Measurements from ENCODE around the gene PRDX6. TPM values are rescaled to one million over a fixed set of nuclear protein-coding genes. Genes with fewer than 3 reads are reported as not detected.
A peak's percentile ranks its signal among the peaks of the same experiment; 100 is the strongest.

PRDX6 gene
- total and polyA plus RNA-seq, 4 experiments from 2014 or later: 69.9 to 112 (median 81.6) TPM

DNA sequence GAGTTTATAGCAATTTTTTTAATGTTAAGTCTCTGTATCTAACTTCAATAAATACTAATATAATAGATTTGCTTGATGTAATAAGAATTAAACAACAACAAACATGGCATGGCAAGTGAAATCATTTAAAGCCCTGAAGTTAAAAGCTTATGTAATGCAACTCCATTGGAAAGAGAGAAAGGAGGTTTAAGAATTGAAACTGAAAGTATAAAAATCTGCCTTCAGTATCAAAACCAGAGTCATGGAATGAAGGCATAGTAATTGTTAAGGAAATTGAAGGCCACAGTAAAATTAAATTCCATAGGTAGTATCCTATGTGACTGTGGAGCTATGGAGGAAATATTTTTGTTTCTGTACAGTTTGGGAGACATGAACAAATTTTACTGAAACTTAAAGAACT is 55.1 kb downstream of the PRDX6 start:
- Mint-ChIP-seq H3K27me3 (peaks cover 0 to 3% of the 10 kb centered on the region in 2 donors), H3K9me3 (peaks cover 0 to 1% (median 0%) of the 10 kb centered on the region in 8 donors), H3K4me1 (peaks cover 17 to 44% (median 28%) of the 10 kb centered on the region in 4 donors), H3K36me3 (peaks cover 0 to 2% of the 10 kb centered on the region in 2 donors), H3K4me3 (peak overlapping the region; percentile 28 to 87 (median 73)), H3K27ac (peak overlapping the region; percentile 6 to 94 (median 71))
- Histone ChIP-seq H3K27ac (ENCODE audit: low read depth, low read length) (no peak overlapping the region), H3K27me3 (ENCODE audit: insufficient read depth, low read length) (no peaks in the 10 kb centered on the region), H3K9me3 (ENCODE audit: control insufficient read depth in 1 of 2, low read length in 2 of 2) (no peaks in the 10 kb centered on the region), H3K4me3 (ENCODE audit: low read length in 2 of 2) (no peak overlapping the region), H3K4me1 (ENCODE audit: insufficient read depth, low read length) (peaks cover 23% of the 10 kb centered on the region), H3K36me3 (ENCODE audit: insufficient read depth, low read length) (no peaks in the 10 kb centered on the region)
- DNase-seq: peak in 3 of 5 donors; percentile 8 to 14 (median 10)
- ChIA-PET CTCF (ENCODE audit: partially characterized antibody) (no interaction called here), POLR2A (ENCODE audit: partially characterized antibody) (interaction anchor here (3.2 kb wide), 1 partner anchor 55 kb away, joined by 9 read pairs; the partner anchor contains the start of gene PRDX6)
- intact Hi-C loops (cut with micrococcal nuclease): no loop called here

DNA sequence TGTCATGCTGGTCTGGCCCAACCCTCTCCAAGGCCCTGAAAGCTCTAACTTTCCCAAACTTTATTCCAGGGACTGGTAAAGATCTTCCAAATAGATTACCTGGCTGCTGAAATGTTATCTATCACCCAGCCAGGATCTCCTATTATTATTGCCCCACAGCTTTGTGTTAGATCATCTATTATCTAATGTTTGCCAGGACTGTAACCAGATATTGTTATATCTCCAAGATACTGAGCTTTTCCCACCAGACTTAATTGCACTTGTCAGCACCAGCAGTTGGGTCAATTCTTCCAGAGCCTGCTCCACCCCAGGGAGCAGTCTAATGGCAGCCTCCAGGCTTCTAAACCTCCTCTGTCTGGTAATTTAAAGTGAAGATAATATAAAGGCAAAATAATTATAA is 59.1 kb downstream of the PRDX6 start:
- Histone ChIP-seq H3K9me3 (ENCODE audit: control insufficient read depth in 1 of 2, low read length in 2 of 2) (no peaks in the 10 kb centered on the region), H3K27ac (ENCODE audit: low read depth, low read length) (no peak overlapping the region), H3K4me3 (ENCODE audit: low read length in 2 of 2) (no peak overlapping the region), H3K36me3 (ENCODE audit: insufficient read depth, low read length) (no peaks in the 10 kb centered on the region), H3K27me3 (ENCODE audit: insufficient read depth, low read length) (no peaks in the 10 kb centered on the region), H3K4me1 (ENCODE audit: insufficient read depth, low read length) (peaks cover 9% of the 10 kb centered on the region)
- Mint-ChIP-seq H3K27me3 (peaks cover 3 to 10% of the 10 kb centered on the region in 2 donors), H3K36me3 (peaks cover 0 to 2% of the 10 kb centered on the region in 2 donors), H3K4me3 (no peak overlapping the region), H3K9me3 (peaks cover 0 to 5% (median 1%) of the 10 kb centered on the region in 8 donors), H3K4me1 (peaks cover 6 to 17% (median 12%) of the 10 kb centered on the region in 4 donors), H3K27ac (no peak overlapping the region)
- ChIA-PET CTCF (ENCODE audit: partially characterized antibody) (no interaction called here), POLR2A (ENCODE audit: partially characterized antibody) (no interaction called here)
- intact Hi-C loops (cut with micrococcal nuclease): no loop called here
- no peak for DNase-seq

Other genes starting within 250 kb of the PRDX6 start
- not detected for gene SLC9C2, start 125.7 kb downstream of the PRDX6 start, total RNA-seq
- not detected for gene SLC9C2, start 125.7 kb downstream of the PRDX6 start, polyA plus RNA-seq
- not detected for gene TEX50, start 158.0 kb downstream of the PRDX6 start, total RNA-seq
- gene TEX50, start 158.0 kb downstream of the PRDX6 start, polyA plus RNA-seq: not detected
- not detected for gene ANKRD45, start 192.5 kb downstream of the PRDX6 start, total RNA-seq
- gene ANKRD45, start 192.5 kb downstream of the PRDX6 start, polyA plus RNA-seq: not detected
- gene KLHL20, start 237.6 kb downstream of the PRDX6 start, total RNA-seq: 10 to 100 TPM; 41.0 to 43.9 TPM
- gene KLHL20, start 237.6 kb downstream of the PRDX6 start, polyA plus RNA-seq: 10 to 100 TPM; 24.5 to 26.7 TPM